PC-9 (cell line): ENCODE data around the gene AMACR. TPM values are rescaled to one million over a fixed set of nuclear protein-coding genes. Genes with fewer than 3 reads are reported as not detected.

ENCODE experiments used
- BruUV-seq: library from RNA; stranded (reverse); fragments of 400-500 nt; replicated peaks from 2 replicates; lab custom pipeline; 2021; lab: Mats Ljungman, UMichigan
- CTCF ChIA-PET: fragments of 300-600 bp; sonication (Branson Sonifier 250); formaldehyde crosslinking; loops from one replicate; lab custom pipeline; 2022; ENCODE audit warnings: antibody characterized with exemption; lab: Charles Lee
- POLR2A ChIA-PET: fragments of 300-600 bp; sonication (Branson Sonifier 250); formaldehyde crosslinking; loops from one replicate; lab custom pipeline; 2022; ENCODE audit warnings: antibody characterized with exemption; ENCODE audit not compliant: unreplicated experiment; lab: Charles Lee
- DNase-seq, 2 experiments: peaks; one replicate each; pipeline versions ENCODE4 v3.0.0 to v3.0.0-alpha.2; 2015 to 2022; ENCODE audit warnings: mixed read lengths in 1 of 2
- H2AFZ ChIP-seq: fragments of 200-600 bp; sonication (generic); 2 replicates; pipeline ENCODE4 v1.8.1; 2017; ENCODE audit warnings: antibody characterized with exemption
- H3F3A ChIP-seq: fragments of 200-600 bp; sonication (generic); 2 replicates; pipeline ENCODE4 v1.8.1; 2017; ENCODE audit warnings: antibody characterized with exemption, mild to moderate bottlenecking, low read depth; ENCODE audit not compliant: insufficient read depth
- H3K27ac ChIP-seq: fragments of 200-600 bp; sonication (generic); 2 replicates; pipeline ENCODE4 v1.6.1; 2016; ENCODE audit warnings: mixed run types
- H3K27me3 ChIP-seq: fragments of 200-600 bp; sonication (generic); 2 replicates; pipeline ENCODE4 v1.6.1; 2016; ENCODE audit warnings: low read depth, mixed run types; ENCODE audit not compliant: insufficient read depth
- H3K36me3 ChIP-seq: fragments of 200-600 bp; sonication (generic); 2 replicates; pipeline ENCODE4 v1.6.1; 2016; ENCODE audit warnings: low read depth, mixed run types
- H3K4me1 ChIP-seq: fragments of 200-600 bp; sonication (generic); replicated peaks from 2 replicates; pipeline ENCODE4 v1.6.1; 2016; ENCODE audit warnings: mixed run types; ENCODE audit not compliant: insufficient read depth
- H3K4me2 ChIP-seq: fragments of 200-600 bp; sonication (generic); 2 replicates; pipeline ENCODE4 v1.6.1; 2017; ENCODE audit warnings: mixed run types
- H3K4me3 ChIP-seq: fragments of 200-600 bp; sonication (generic); 2 replicates; pipeline ENCODE4 v1.6.1; 2016; ENCODE audit warnings: mixed run types
- H3K79me2 ChIP-seq: fragments of 200-600 bp; sonication (generic); 2 replicates; pipeline ENCODE4 v1.6.1; 2017; ENCODE audit warnings: low read depth, mixed run types
- H3K9me2 ChIP-seq: fragments of 200-600 bp; sonication (generic); 2 replicates; pipeline ENCODE4 v1.8.1; 2017; ENCODE audit warnings: mild to moderate bottlenecking; ENCODE audit not compliant: insufficient read depth
- H3K9me3 ChIP-seq: fragments of 200-600 bp; sonication (generic); 2 replicates; pipeline ENCODE4 v1.8.1; 2016; ENCODE audit warnings: low read depth; ENCODE audit not compliant: insufficient read depth
- H4K20me1 ChIP-seq: fragments of 200-600 bp; sonication (generic); 2 replicates; pipeline ENCODE4 v1.8.1; 2017; ENCODE audit not compliant: insufficient read depth
- EZH2 ChIP-seq: fragments of 200-600 bp; sonication (generic); IDR thresholded peaks from 2 replicates; pipeline ENCODE4 v1.8.0; 2017; ENCODE audit warnings: antibody characterized with exemption, low read depth
- intact Hi-C: fragments of 100-400 bp; cut with micrococcal nuclease; formaldehyde crosslinking; loops from one replicate; pipeline ENCODE4 v1.10.0; 2022; ENCODE audit not compliant: unreplicated experiment
- total RNA-seq: library from RNA; stranded (reverse); gene quantifications from 2 replicates; pipeline ENCODE4 v1.2.3, GENCODE V29; 2021
- TF ChIP-seq, protein P1 (sequence below): fragments of 200-600 bp; sonication (generic); conservative IDR thresholded peaks from 2 replicates; pipeline ENCODE4 v1.6.1; 2017; ENCODE audit warnings: mixed run types, antibody characterized with exemption, mild to moderate bottlenecking, moderate library complexity

The AMACR gene
- total RNA-seq, 1 experiment from 2014 or later: 31.2 TPM

DNA sequence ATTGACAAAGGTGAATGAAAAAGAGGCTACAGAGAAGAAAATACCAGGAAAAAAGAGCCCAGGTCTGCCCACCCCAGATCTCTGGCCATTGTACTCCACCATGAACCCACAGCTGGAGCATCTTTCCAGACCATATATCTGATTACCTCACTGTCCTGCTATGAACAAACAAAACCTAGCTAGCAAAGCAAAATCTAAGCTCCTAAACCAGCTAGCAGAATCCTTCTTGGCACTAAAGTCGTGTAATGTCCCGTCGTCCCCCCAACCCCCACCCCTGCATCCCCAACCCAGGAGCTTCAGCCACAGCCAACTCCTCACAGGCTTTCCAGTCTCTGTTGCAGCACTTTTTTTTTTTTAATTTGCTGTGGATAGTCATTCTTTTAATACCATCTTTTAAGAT is 32.6 kb upstream of the AMACR start:
- POLR2A ChIA-PET: no interaction called here

DNA sequence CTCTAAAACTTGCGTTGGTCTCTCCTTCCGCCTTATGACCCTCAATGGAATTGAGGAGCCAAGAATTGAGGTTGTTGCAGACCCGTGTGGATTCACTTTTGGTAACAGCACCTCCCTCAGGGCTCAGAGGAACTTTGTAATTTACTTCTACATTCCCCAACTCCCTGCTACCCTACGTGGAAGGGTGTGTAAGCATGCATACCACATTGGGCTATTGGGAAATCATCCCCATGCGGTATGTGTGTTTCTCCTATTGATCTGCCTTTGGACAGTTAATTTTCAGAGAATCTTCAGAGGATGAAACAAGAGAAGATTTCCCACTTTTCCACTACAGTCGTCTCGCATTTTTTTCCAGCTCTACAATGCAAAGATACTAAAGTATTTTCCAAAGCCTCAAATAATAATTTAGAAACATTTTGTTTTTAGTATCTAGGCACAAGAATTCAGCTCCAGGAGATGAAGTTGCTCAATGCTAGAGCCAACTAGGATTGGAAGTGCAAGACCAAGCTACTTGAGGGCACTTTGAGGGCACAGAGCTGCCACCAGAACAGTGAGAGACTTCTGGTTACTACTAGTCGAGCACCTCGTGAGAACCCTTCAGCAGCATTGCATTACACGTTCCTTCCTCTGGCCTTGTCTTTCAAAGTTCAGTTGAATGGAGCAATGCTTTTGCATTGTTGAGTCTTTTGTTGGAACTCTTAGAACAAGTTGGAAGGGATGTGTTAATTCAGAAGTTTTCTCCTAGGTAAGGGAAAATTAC is 31.7 kb upstream of the AMACR start:
- Histone ChIP-seq H3K79me2 (no peaks in the 10 kb centered on the region), H3F3A (no peaks in the 10 kb centered on the region), H3K9me3 (no peaks in the 10 kb centered on the region), H3K9me2 (no peaks in the 10 kb centered on the region), H3K4me1 (no peaks in the 10 kb centered on the region), H3K36me3 (no peaks in the 10 kb centered on the region), H2AFZ (no peak overlapping the region), H3K4me3 (no peak overlapping the region), H3K27me3 (no peaks in the 10 kb centered on the region), H3K27ac (no peak overlapping the region), H4K20me1 (no peaks in the 10 kb centered on the region), H3K4me2 (no peak overlapping the region)
- no peak for DNase-seq
- TF ChIP-seq, protein P1, sequence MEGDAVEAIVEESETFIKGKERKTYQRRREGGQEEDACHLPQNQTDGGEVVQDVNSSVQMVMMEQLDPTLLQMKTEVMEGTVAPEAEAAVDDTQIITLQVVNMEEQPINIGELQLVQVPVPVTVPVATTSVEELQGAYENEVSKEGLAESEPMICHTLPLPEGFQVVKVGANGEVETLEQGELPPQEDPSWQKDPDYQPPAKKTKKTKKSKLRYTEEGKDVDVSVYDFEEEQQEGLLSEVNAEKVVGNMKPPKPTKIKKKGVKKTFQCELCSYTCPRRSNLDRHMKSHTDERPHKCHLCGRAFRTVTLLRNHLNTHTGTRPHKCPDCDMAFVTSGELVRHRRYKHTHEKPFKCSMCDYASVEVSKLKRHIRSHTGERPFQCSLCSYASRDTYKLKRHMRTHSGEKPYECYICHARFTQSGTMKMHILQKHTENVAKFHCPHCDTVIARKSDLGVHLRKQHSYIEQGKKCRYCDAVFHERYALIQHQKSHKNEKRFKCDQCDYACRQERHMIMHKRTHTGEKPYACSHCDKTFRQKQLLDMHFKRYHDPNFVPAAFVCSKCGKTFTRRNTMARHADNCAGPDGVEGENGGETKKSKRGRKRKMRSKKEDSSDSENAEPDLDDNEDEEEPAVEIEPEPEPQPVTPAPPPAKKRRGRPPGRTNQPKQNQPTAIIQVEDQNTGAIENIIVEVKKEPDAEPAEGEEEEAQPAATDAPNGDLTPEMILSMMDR: no peak
- no peak for TF ChIP-seq EZH2
- POLR2A ChIA-PET: no interaction called here
- CTCF ChIA-PET: no interaction called here
- intact Hi-C loops: no loop called here
- no TSS peak for BruUV-seq

More for the DNA sequence above, 32.6 kb upstream of the AMACR start:
- Histone ChIP-seq H3K4me1 (no peaks in the 10 kb centered on the region), H4K20me1 (no peaks in the 10 kb centered on the region), H2AFZ (no peak overlapping the region), H3K79me2 (no peaks in the 10 kb centered on the region), H3K27me3 (no peaks in the 10 kb centered on the region), H3K36me3 (no peaks in the 10 kb centered on the region), H3F3A (no peaks in the 10 kb centered on the region), H3K27ac (no peak overlapping the region), H3K4me2 (no peak overlapping the region), H3K9me2 (no peaks in the 10 kb centered on the region), H3K4me3 (no peak overlapping the region), H3K9me3 (no peaks in the 10 kb centered on the region)
- intact Hi-C loops: no loop called here
- no TSS peak for BruUV-seq
- CTCF ChIA-PET: no interaction called here
- no peak for DNase-seq
- no peak for TF ChIP-seq EZH2

DNA sequence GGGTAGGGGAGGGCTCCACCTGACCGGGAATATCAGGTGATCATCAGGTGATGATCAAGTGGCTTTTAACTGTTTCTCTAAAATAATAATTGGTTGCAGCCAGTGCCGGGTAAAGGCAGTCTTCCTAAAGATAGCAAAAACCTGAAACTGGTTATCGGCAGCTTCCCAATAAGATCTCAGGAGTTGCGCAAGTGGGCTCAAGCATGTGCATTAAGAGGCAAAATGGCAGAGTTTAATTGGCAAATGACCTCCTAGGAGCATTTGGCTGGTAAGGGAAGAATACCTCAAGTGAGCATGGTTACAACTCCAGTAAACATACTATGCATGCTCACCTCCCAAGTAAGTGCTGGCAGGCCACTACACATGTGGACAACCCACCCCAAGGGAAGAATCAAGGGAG is 31.0 kb upstream of the AMACR start:
- TF ChIP-seq EZH2: no peak
- TF ChIP-seq, protein P1: no peak
- no peaks in the 10 kb centered on the region for H3K36me3 ChIP-seq
- H4K20me1 ChIP-seq: no peaks in the 10 kb centered on the region
- no peak overlapping the region for H3K4me2 ChIP-seq
- intact Hi-C loops: no loop called here
- no TSS peak for BruUV-seq
- DNase-seq: no peak
- no peaks in the 10 kb centered on the region for H3F3A ChIP-seq
- CTCF ChIA-PET: no interaction called here
- no peaks in the 10 kb centered on the region for H3K9me3 ChIP-seq
- no peaks in the 10 kb centered on the region for H3K27me3 ChIP-seq
- H3K27ac ChIP-seq: no peak overlapping the region
- H3K4me1 ChIP-seq: no peaks in the 10 kb centered on the region
- POLR2A ChIA-PET: interaction anchor here (0.5 kb wide), 1 partner anchor 27 kb away, joined by 3 read pairs; no protein-coding TSS in a partner anchor
- H2AFZ ChIP-seq: no peak overlapping the region
- no peaks in the 10 kb centered on the region for H3K79me2 ChIP-seq
- H3K9me2 ChIP-seq: no peaks in the 10 kb centered on the region
- H3K4me3 ChIP-seq: no peak overlapping the region
